ENCODE data around the gene TSEN54.

The TSEN54 gene

DNA sequence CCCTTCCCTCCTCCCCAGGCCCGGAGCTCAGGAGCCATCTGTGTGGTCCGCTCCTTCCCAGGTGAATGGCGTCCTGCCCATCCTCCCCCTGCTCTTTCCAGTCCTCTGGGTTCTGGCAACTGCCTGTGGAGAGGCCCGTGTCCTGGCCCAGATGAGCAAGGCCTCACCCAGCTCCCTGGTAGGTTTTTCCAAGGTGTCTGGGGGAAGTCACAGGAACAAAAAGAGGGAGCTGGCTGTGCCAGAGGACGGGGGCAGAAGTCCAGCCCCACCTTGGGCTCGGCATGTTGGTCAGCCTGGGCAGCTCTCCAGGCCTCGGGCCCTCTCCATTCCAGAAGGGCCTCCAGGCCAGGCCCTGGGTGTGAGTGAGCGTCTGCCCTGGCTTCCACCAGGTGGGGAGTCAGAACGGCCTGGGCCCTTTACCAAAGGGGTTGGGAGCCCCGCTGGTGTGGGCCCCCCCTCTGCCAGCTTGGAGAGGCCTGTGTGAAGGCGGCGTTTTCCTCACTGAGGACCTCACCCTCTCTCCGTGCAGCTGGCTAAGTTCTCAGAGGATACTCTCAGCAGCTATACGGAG lies 26.1 kb upstream of the TSEN54 start:
- Histone ChIP-seq H3K27ac (no peak overlapping the region), H3K27me3 (replicated peaks) (no peaks in the 10 kb centered on the region), H3K4me3 (ENCODE audit: low read depth, low read length) (no peak overlapping the region), H3K36me3 (replicated peaks) (peaks cover 10% of the 10 kb centered on the region)
- DNase-seq: no peak
- in situ Hi-C loops (cut with HindIII; ENCODE audit: low pct_ligation_motif_present, low sequenced_read_pairs): no loop called here
- TF ChIP-seq, protein P1, sequence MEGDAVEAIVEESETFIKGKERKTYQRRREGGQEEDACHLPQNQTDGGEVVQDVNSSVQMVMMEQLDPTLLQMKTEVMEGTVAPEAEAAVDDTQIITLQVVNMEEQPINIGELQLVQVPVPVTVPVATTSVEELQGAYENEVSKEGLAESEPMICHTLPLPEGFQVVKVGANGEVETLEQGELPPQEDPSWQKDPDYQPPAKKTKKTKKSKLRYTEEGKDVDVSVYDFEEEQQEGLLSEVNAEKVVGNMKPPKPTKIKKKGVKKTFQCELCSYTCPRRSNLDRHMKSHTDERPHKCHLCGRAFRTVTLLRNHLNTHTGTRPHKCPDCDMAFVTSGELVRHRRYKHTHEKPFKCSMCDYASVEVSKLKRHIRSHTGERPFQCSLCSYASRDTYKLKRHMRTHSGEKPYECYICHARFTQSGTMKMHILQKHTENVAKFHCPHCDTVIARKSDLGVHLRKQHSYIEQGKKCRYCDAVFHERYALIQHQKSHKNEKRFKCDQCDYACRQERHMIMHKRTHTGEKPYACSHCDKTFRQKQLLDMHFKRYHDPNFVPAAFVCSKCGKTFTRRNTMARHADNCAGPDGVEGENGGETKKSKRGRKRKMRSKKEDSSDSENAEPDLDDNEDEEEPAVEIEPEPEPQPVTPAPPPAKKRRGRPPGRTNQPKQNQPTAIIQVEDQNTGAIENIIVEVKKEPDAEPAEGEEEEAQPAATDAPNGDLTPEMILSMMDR (IDR thresholded peaks at IDR 0.05; ENCODE audit: low read depth, low read length, missing control alignments): no peak

DNA sequence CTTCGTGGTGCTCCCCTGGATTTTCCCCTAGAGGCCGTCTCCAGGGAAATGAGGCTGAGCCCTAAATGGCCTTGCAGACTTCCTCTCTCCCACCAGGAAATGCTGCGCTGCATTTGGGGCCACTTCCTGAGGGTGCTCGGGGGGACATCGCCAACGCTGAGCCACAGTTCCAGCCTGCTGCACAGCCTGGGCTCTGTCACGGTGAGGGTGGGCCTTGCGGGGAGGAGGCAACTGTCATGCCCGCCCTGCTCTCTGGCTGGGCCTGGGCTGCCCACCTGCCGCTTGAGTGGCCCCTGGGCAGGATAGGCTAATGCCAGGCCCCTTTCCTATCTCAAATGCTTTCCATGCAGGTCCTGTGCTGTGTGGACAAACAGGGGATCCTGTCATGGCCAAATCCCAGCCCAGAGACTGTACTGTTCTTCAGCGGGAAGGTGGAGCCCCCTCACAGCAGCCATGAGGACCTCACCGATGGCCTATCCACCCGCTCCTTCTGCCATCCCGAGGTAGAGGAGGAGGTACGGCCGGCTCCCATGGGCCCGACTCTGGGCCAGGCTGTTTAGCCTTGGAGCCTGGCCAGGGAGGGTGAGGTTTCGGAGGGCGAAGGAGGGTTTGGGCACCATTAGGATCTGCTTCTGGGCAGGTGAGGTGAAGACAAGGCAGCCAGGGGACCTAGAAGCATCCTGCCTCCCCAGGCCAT lies 25.2 kb upstream of the TSEN54 start:
- TF ChIP-seq, protein P1 (IDR thresholded peaks at IDR 0.05; ENCODE audit: low read depth, low read length, missing control alignments): no peak

DNA sequence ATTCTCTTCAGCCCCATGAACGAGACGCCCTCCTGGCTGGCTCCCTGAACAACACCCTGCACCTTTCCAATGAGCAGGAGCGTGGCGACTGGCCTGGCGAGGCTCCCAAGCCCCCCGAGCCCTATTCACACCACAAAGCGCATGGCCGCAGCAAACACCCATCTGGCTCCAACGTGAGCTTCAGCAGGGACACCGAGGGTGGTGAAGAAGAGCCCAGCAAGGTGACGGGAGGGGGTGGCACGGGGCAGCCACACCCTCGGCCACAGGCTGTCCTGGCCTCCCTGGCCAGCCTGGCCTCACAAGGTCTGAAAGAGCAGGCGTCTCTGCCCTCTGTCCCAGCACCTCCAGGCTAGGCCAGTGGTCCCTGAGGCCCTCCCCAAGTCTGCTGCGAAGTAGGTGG lies 24.6 kb upstream of the TSEN54 start:
- TF ChIP-seq, protein P1 (IDR thresholded peaks at IDR 0.05; ENCODE audit: low read depth, low read length, missing control alignments): no peak
- in situ Hi-C loops (cut with HindIII; ENCODE audit: low pct_ligation_motif_present, low sequenced_read_pairs): no loop called here
- no peak overlapping the region for H3K27ac ChIP-seq
- no peak for DNase-seq
- no peak overlapping the region for H3K4me3 ChIP-seq (ENCODE audit: low read depth, low read length)
- no peaks in the 10 kb centered on the region for H3K27me3 ChIP-seq (replicated peaks)
- H3K36me3 ChIP-seq (replicated peaks): peaks cover 18% of the 10 kb centered on the region

More for the DNA sequence above, 25.2 kb upstream of the TSEN54 start:
- Histone ChIP-seq H3K27me3 (replicated peaks) (no peaks in the 10 kb centered on the region), H3K27ac (no peak overlapping the region), H3K36me3 (replicated peaks) (peaks cover 13% of the 10 kb centered on the region), H3K4me3 (ENCODE audit: low read depth, low read length) (no peak overlapping the region)
- in situ Hi-C loops (cut with HindIII; ENCODE audit: low pct_ligation_motif_present, low sequenced_read_pairs): no loop called here
- DNase-seq: no peak

DNA sequence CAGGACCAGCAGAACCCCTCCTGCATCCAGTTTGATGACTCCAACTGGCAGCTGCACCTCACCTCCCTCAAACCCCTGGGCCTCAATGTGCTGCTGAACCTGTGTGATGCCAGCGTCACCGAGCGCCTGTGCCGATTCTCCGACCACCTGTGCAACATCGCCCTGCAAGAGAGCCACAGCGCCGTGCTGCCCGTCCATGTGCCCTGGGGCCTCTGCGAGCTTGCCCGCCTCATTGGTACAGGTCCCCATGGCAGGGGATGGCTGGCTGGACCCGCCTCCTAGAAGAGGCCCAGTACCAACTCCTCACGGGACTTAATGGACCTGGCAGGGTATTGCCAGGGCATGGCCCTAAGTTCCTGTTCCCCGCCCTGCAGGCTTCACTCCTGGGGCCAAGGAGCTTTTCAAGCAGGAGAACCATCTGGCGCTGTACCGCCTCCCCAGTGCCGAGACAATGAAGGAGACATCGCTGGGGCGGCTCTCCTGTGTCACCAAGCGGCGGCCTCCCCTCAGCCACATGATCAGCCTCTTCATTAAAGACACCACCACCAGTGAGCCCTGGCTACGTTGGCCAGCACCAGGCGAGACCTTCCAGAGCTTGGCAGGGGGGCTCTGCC lies 23.7 kb upstream of the TSEN54 start:
- H3K4me3 ChIP-seq (ENCODE audit: low read depth, low read length): no peak overlapping the region
- no peaks in the 10 kb centered on the region for H3K27me3 ChIP-seq (replicated peaks)
- in situ Hi-C loops (cut with HindIII; ENCODE audit: low pct_ligation_motif_present, low sequenced_read_pairs): no loop called here
- no peak for DNase-seq
- H3K27ac ChIP-seq: no peak overlapping the region
- H3K36me3 ChIP-seq (replicated peaks): peaks cover 20% of the 10 kb centered on the region
- TF ChIP-seq, protein P1 (IDR thresholded peaks at IDR 0.05; ENCODE audit: low read depth, low read length, missing control alignments): no peak

DNA sequence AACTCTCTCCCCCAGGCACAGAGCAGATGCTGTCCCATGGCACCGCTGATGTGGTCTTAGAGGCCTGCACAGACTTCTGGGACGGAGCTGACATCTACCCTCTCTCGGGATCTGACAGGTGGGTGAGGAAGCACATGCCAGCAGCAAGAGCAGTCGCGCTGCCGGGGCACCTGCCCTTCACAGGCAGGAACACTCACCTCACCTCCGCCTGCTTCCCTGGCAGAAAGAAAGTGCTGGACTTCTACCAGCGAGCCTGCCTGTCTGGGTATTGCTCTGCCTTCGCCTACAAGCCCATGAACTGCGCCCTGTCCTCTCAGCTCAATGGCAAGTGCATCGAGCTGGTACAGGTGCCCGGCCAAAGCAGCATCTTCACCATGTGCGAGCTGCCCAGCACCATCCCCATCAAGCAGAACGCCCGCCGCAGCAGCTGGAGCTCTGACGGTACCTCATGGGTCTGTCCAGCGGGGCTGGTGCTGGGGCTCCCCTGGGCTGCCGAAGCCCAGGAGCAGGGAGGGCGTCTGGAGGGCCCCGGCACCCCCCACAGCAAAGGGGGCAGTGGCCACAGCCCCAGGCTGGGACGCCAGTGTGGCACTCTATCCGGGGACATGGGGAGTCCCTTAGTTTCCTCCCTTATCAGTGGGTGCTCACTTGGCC lies 22.7 kb upstream of the TSEN54 start:
- H3K36me3 ChIP-seq (replicated peaks): peaks cover 28% of the 10 kb centered on the region
- DNase-seq: no peak
- TF ChIP-seq, protein P1 (IDR thresholded peaks at IDR 0.05; ENCODE audit: low read depth, low read length, missing control alignments): no peak

More for the DNA sequence above, 22.7 kb upstream of the TSEN54 start:
- H3K27me3 ChIP-seq (replicated peaks): no peaks in the 10 kb centered on the region
- in situ Hi-C loops (cut with HindIII; ENCODE audit: low pct_ligation_motif_present, low sequenced_read_pairs): no loop called here
- no peak overlapping the region for H3K4me3 ChIP-seq (ENCODE audit: low read depth, low read length)
- H3K27ac ChIP-seq: no peak overlapping the region
